GM18499 (cell line): ENCODE data around the gene CDK4.
"Not testable (repeated sequence)": the region's sequence is repeated elsewhere in the genome, so short reads cannot be mapped to it uniquely, and the experiment has no call there.

Experiments used
- ATAC-seq: cut with Tn5 transposase; IDR thresholded peaks from one replicate; pipeline ENCODE4 v1.9.1; 2021; ENCODE audit warnings: moderate number of reproducible peaks; ENCODE audit not compliant: insufficient read depth, unreplicated experiment

The CDK4 gene

DNA sequence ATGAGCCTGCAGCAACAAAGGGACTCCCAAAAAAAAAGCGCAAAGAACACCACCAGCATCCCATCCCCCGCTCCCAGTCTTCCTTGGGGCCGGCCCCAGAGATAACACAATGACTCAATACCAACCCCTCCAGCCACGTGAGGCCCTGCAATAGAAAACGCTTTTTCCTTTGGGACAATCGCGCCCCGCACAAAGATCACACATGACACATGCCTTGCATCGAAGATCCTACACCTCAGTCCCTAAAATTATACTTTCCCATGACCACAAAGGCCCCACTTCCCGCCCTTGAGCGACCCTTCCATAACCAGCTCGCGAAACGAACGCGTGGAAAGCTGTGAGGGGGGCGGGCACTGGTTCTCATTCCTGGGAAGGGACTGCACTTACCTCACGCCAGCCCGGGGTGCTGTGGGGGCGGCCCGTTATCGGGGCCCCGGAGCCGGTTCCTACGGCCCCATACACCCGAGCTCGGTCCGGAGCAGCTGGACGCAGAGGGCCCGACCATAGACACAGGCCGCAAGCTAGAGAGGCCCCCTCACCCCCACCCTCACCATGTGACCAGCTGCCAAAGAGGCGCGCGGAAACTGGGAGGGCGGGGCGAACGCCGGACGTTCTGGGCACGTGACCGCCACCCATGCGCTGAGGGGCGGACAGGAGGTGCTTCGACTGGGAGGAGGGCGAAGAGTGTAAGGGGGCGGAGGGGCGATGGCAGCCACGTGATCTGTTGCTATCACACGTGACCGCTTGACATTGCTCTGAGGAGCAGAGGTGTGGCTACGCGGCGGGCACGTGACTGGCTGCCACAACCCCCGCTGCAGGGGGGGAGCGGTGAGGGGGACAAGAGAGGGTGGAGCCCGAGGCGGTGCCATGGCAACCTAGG, at the start of gene CDK4:
Gene CDK4, minus strand, starts transcription at position 523 of the 880 bp plus-strand sequence. CDS start 593 bp downstream, outside the sequence.
- ATAC-seq = peak; percentile 52

DNA sequence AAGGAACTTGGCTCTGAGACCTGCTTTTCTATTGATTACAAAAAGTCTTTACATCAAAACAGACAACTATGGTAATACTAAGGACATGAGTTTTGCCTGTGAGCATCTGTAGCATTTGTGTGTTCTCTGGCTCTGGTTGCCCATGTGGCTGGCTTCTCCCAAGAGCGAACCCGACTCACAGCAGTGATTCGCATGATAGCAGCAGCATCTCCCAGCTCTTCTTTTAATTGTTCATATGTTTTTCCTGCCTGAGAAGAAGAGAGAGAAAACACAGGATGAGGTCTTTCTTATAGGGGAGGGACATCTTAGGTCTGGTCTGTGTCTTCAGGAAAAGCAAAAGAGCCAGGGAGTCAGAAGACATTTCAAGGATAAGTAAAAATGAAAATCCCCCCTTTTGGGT, 48.9 kb upstream of the CDK4 start:
- ATAC-seq = no peak

- ATAC-seq = no peak
These were observed 45.8 kb upstream of the CDK4 start for GRCh38 chr12:57797933-57798332.

- ATAC-seq = no peak
These were observed 44.9 kb upstream of the CDK4 start for GRCh38 chr12:57796996-57797395.

- no peak for ATAC-seq
These were observed 43.2 kb upstream of the CDK4 start for GRCh38 chr12:57795354-57795753.

DNA sequence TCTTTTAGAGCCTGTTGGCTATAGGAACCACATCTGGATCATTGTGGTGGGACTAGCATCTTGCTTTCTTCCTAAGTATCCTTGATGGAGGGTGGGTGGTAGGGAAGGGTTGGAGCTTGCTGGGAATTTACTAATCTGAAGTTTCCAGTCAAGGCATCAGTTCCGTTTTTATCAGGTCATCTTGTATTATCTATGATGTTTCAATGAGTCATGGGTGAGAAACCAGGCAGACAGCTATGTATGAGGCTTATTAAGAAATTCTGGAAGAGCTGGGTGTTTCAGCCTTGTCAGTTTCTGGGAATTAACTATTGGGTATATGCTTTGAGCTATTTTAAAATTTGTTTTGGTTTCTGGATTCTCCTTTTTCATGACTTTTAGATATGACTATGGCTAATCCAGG, 41.8 kb upstream of the CDK4 start:
- no peak for ATAC-seq

- no peak for ATAC-seq
These were observed 31.8 kb upstream of the CDK4 start for GRCh38 chr12:57783861-57784260.

DNA sequence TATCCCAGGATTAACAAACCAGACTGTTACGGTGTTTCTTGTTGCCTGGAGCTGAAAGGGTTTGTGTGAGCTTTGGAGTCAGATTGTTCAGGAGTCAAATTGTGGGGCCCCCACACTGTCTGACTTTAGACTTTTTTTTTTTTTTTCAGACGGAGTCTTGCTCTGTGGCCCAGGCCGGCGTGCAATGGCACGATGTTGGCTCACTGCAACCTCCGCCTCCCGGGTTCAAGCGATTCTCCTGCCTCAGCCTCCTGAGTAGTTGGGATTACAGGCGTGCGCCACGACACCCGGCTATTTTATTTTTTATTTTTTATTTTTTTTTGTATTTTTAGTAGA, 31.3 kb upstream of the CDK4 start:
- no peak for ATAC-seq

GRCh38 chr12:57782608-57783465, 30.7 kb upstream of the CDK4 start, which contains the start of gene TSFM:
TSS of gene TSFM (plus strand) at chr12:57782787. CDS start at chr12:57782802, 15 bp downstream.
- ATAC-seq = peak; percentile 87

DNA sequence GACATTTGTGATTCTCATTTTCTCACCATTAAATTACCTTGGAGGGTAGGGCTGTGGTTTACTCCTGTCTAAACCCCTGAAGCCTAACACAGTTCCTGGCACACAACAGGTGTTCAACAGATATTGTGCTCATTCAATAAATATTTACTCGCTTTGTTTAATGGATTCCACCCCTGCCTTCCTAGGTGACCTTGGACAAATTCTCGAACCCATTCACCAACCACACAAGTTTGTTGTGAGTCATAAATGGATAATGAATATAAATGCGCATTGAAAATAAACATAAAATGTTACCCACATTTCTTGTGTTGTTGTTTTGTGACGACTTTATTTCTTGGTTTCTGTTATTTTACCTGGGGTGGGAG, 30.1 kb upstream of the CDK4 start:
- ATAC-seq = no peak

- ATAC-seq = no peak
These were observed 29.7 kb upstream of the CDK4 start for GRCh38 chr12:57781801-57782200.

DNA sequence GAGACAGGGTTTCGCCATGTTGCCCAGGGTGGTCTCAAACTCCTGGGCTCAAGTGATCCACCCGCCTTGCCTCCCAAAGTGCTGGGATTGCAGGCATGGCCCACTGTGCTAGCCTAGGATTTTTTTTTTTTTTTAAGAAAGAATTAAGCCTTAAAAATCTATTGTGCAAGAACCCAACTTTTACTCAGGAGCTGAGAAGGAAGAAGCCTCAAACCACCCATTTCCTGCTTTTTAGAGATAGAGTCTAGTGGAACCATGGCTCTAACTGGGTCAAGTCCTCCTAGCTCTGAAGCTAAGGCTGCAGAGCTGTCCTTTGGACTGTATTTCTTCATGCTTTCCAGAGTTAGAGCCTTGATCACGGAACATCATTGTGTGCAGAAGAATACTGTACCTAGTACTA, 29.1 kb upstream of the CDK4 start:
- ATAC-seq = no peak

DNA sequence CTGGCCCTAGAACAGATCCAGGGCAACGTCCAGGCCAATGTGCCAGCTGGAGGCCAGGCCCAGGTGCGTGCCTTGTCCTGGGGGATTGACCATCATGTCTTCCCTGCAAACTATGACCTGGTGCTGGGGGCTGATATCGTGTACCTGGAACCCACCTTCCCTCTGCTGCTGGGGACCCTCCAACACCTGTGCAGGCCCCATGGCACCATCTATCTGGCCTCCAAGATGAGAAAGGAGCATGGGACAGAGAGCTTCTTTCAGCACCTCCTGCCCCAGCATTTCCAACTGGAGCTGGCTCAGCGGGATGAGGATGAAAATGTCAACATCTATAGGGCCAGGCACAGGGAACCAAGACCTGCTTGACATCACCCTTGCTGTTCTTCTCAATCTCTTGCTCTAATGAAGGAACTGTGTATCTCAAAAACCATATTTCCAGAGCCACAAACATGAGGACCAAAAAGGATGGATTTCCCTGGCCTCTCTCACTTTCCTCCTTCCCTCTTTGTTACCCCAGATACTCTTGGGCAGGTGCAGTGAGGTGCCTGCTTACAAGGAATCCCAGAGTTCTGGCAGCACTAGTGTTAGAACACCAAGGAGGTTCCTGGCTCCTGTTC, 28.3 kb upstream of the CDK4 start:
- no peak for ATAC-seq

DNA sequence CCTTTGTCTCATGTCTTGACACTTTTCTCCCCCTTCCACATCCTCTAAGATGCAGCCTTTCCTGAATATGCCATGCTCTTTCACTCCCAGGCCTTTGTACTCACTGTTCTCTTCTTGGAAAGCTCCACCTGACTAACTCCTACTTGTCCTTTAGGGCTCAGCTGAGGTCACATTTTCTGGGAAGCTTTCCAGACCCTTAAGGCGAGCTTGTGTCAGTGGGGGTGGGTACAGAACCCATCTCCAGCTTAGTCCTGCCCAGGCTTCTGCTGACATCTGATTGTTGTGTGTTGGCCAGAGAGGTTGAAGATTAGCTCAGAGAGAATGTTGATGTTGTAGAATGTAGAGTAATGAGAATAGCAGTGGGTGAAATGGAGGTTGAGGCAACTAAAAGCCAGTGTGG, 27.6 kb upstream of the CDK4 start:
- ATAC-seq = no peak

DNA sequence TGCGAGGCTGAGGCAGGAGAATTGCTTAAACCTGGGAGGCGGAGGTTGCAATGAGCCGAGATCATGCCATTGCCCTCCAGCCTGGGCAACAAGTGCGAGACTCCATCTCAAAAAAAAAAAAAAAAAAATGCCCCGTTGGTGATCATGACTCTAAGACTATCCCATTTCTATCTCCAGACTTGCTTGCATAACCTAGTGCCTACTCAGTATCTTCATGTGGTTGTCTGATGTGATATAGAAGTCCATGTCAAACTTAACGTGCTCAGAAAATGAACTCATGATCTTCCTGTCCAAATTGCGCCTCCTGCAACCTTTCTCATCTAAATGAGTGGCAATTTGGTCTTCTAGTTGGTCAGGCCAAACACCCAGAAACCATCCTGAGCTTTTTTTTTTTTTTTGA, 25.8 kb upstream of the CDK4 start:
- ATAC-seq = no peak

DNA sequence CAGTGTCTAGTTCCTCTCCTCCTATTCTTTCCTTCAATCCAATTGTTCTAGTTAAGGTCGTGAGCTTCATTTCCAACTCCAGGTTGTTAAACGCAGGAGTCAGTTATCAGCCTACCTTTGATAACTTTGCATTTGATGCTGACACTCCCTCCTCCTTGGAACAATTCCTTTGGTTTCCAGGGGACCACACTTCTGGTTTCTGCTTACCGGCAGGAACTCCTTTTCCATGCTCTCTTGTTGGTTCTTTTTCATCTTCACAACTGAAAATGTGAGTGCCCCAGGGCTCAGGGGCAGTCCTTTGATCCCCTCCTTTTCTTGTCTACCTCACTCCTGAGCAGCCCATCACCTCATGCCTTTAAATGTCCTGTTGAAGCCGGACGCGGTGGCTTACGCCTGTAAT, 25.3 kb upstream of the CDK4 start:
- ATAC-seq = no peak

GRCh38 chr12:57776247-57776587, 24.1 kb upstream of the CDK4 start:
- no peak for ATAC-seq

GRCh38 chr12:57775563-57776246, 23.6 kb upstream of the CDK4 start:
- no peak for ATAC-seq

- no peak for ATAC-seq
These were observed 22.9 kb upstream of the CDK4 start for GRCh38 chr12:57775044-57775443.

DNA sequence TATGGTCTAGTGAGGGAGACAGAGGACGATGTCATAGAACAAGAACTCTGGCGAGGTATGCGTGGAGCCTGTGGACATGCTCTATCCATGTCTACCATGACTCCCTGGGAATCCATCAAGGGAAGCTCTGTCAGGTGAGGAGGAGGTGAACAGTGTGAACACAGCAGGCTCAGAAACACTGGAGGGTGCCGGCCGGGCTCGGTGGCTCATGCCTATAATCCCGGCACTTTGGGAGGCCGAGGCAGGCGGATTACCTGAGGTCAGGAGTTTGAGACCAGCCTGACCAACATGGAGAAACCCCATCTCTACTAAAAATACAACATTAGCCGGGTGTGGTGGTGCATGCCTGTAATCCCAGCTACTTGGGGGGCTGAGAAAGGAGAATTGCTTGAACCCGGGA, 22.5 kb upstream of the CDK4 start:
- ATAC-seq = not testable (repeated sequence)
